PC-9 (cell line): ENCODE results near the gene CRY2. TPM values are rescaled to one million over a fixed set of nuclear protein-coding genes. Genes with fewer than 3 reads are reported as not detected.

Source experiments
- BruUV-seq: library from RNA; stranded (reverse); fragments of 400-500 nt; replicated peaks from 2 replicates; lab custom pipeline; 2021; lab: Mats Ljungman, UMichigan
- CTCF ChIA-PET: fragments of 300-600 bp; sonication (Branson Sonifier 250); formaldehyde crosslinking; loops from one replicate; lab custom pipeline; 2022; ENCODE audit warnings: antibody characterized with exemption; lab: Charles Lee
- POLR2A ChIA-PET: fragments of 300-600 bp; sonication (Branson Sonifier 250); formaldehyde crosslinking; loops from one replicate; lab custom pipeline; 2022; ENCODE audit warnings: antibody characterized with exemption; ENCODE audit not compliant: unreplicated experiment; lab: Charles Lee
- DNase-seq, 2 experiments: peaks; one replicate each; pipeline versions ENCODE4 v3.0.0 to v3.0.0-alpha.2; 2015 to 2022; ENCODE audit warnings: mixed read lengths in 1 of 2
- H2AFZ ChIP-seq: fragments of 200-600 bp; sonication (generic); 2 replicates; pipeline ENCODE4 v1.8.1; 2017; ENCODE audit warnings: antibody characterized with exemption
- H3F3A ChIP-seq: fragments of 200-600 bp; sonication (generic); 2 replicates; pipeline ENCODE4 v1.8.1; 2017; ENCODE audit warnings: antibody characterized with exemption, mild to moderate bottlenecking, low read depth; ENCODE audit not compliant: insufficient read depth
- H3K27ac ChIP-seq: fragments of 200-600 bp; sonication (generic); 2 replicates; pipeline ENCODE4 v1.6.1; 2016; ENCODE audit warnings: mixed run types
- H3K27me3 ChIP-seq: fragments of 200-600 bp; sonication (generic); 2 replicates; pipeline ENCODE4 v1.6.1; 2016; ENCODE audit warnings: low read depth, mixed run types; ENCODE audit not compliant: insufficient read depth
- H3K36me3 ChIP-seq: fragments of 200-600 bp; sonication (generic); 2 replicates; pipeline ENCODE4 v1.6.1; 2016; ENCODE audit warnings: low read depth, mixed run types
- H3K4me1 ChIP-seq: fragments of 200-600 bp; sonication (generic); replicated peaks from 2 replicates; pipeline ENCODE4 v1.6.1; 2016; ENCODE audit warnings: mixed run types; ENCODE audit not compliant: insufficient read depth
- H3K4me2 ChIP-seq: fragments of 200-600 bp; sonication (generic); 2 replicates; pipeline ENCODE4 v1.6.1; 2017; ENCODE audit warnings: mixed run types
- H3K4me3 ChIP-seq: fragments of 200-600 bp; sonication (generic); 2 replicates; pipeline ENCODE4 v1.6.1; 2016; ENCODE audit warnings: mixed run types
- H3K79me2 ChIP-seq: fragments of 200-600 bp; sonication (generic); 2 replicates; pipeline ENCODE4 v1.6.1; 2017; ENCODE audit warnings: low read depth, mixed run types
- H3K9me2 ChIP-seq: fragments of 200-600 bp; sonication (generic); 2 replicates; pipeline ENCODE4 v1.8.1; 2017; ENCODE audit warnings: mild to moderate bottlenecking; ENCODE audit not compliant: insufficient read depth
- H3K9me3 ChIP-seq: fragments of 200-600 bp; sonication (generic); 2 replicates; pipeline ENCODE4 v1.8.1; 2016; ENCODE audit warnings: low read depth; ENCODE audit not compliant: insufficient read depth
- H4K20me1 ChIP-seq: fragments of 200-600 bp; sonication (generic); 2 replicates; pipeline ENCODE4 v1.8.1; 2017; ENCODE audit not compliant: insufficient read depth
- EZH2 ChIP-seq: fragments of 200-600 bp; sonication (generic); IDR thresholded peaks from 2 replicates; pipeline ENCODE4 v1.8.0; 2017; ENCODE audit warnings: antibody characterized with exemption, low read depth
- intact Hi-C: fragments of 100-400 bp; cut with micrococcal nuclease; formaldehyde crosslinking; loops from one replicate; pipeline ENCODE4 v1.10.0; 2022; ENCODE audit not compliant: unreplicated experiment
- total RNA-seq: library from RNA; stranded (reverse); gene quantifications from 2 replicates; pipeline ENCODE4 v1.2.3, GENCODE V29; 2021
- TF ChIP-seq, protein P1 (sequence below): fragments of 200-600 bp; sonication (generic); conservative IDR thresholded peaks from 2 replicates; pipeline ENCODE4 v1.6.1; 2017; ENCODE audit warnings: mixed run types, antibody characterized with exemption, mild to moderate bottlenecking, moderate library complexity

CRY2 gene
- total RNA-seq, 1 experiment from 2014 or later: 17.5 TPM

DNA sequence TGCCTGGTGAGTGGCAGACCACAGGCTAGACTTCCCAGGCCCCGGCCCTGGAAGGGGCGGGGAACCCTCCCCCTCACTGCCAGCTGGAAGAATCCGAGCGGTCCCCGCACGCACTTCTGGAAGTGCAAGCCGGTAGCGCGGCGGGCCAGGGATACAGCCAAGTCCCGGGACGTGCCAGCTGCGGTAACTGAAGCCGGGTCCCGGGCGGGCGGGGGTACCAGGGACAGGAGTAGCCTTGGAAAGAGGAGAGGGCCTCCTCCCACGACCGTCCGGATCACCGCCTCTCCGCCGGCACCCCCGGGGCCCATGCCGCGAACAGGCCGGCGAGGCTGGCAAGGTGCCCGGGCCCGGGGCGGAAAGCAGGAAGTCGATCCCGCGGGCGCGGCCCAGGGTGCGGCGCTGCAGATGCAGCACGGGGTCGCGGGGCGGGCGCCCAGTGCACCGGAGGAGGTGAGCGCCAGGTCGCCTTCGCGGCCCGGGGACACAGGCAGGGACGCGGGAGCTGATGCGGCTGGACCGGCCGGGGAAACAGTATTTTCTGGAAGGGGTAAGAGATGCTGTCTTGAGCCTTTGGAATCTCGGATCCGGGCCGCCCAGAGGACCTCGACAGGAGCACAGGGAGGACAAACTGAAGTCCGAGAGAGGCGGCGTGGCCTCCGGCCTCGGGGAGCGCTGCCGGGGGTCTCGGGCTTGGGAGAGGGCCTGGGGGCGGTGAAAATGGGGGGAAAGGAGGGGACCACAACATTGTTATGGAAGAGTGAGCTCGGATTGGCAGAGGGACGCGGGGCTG, 43.1 kb upstream of the CRY2 start:
- Histone ChIP-seq H3K27me3 (no peaks in the 10 kb centered on the region), H3K4me3 (peak overlapping the region; percentile 84), H3K9me3 (no peaks in the 10 kb centered on the region), H4K20me1 (no peaks in the 10 kb centered on the region; the same call in 1 of the 2 replicates), H3K27ac (no peak overlapping the region), H3K4me1 (peaks cover 28% of the 10 kb centered on the region), H3K36me3 (no peaks in the 10 kb centered on the region), H3K9me2 (no peaks in the 10 kb centered on the region), H2AFZ (peak overlapping the region; percentile 97), H3F3A (no peaks in the 10 kb centered on the region), H3K4me2 (peak overlapping the region; percentile 93), H3K79me2 (peaks cover 28% of the 10 kb centered on the region)
- DNase-seq: peak; percentile 57 to 85
- ChIA-PET CTCF (no interaction called here), POLR2A (no interaction called here)
- TSS peak; percentile 69 for BruUV-seq
- TF ChIP-seq, protein P1, sequence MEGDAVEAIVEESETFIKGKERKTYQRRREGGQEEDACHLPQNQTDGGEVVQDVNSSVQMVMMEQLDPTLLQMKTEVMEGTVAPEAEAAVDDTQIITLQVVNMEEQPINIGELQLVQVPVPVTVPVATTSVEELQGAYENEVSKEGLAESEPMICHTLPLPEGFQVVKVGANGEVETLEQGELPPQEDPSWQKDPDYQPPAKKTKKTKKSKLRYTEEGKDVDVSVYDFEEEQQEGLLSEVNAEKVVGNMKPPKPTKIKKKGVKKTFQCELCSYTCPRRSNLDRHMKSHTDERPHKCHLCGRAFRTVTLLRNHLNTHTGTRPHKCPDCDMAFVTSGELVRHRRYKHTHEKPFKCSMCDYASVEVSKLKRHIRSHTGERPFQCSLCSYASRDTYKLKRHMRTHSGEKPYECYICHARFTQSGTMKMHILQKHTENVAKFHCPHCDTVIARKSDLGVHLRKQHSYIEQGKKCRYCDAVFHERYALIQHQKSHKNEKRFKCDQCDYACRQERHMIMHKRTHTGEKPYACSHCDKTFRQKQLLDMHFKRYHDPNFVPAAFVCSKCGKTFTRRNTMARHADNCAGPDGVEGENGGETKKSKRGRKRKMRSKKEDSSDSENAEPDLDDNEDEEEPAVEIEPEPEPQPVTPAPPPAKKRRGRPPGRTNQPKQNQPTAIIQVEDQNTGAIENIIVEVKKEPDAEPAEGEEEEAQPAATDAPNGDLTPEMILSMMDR: 0 out of 2 replicates have a peak, but pooled peaks have one; percentile 10
- no peak for TF ChIP-seq EZH2
- intact Hi-C loops: loop anchor here (1.0 to 2.0 kb wide), 2 partner anchors 33 to 43 kb away; partner anchors contain the start of gene CRY2

DNA sequence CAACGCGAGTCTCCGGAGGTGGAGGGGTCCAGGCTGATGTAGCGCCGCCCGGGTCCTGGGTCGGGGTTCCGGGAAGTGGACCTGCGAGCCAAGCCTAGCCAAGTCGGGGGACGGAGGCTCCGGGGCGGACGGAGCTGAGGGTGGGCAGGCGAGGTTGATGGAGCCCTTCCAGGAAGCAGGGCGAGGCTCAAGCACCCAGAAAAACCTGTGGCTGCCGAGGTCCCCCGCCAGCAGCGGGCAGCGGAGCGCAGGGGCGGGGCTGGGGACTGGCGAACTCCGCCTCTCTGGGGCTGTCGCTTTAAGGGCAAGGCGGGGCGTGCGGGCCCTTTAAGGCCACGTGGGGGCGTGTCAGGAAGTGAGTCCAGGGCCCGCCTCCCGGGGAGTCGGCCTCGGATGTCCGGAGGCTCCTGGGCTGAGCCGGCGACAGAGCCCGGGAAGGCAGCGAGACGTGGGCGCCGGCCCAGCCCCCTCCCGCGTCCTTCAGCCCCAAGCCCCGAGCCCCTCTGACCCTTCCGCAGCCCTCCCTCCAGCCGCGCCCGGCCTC, 42.4 kb upstream of the CRY2 start, which contains the start of gene SLC35C1:
Gene SLC35C1 (plus strand): TSS at position 389 of the 544 bp plus-strand sequence. CDS start 653 bp downstream, outside the sequence.
- peak within 1 kb of the TSS; percentile 97 for H2AFZ ChIP-seq
- H4K20me1 ChIP-seq: no peaks in the 10 kb centered on the region; the same call in none of the 2 replicates
- no peak within 1 kb of the TSS for H3K27ac ChIP-seq
- TF ChIP-seq, protein P1: peak; percentile 32; the same call in 1 of the 2 replicates
- TF ChIP-seq EZH2: no peak
- H3K4me1 ChIP-seq: peaks cover 28% of the 10 kb centered on the region
- H3K79me2 ChIP-seq: peaks cover 28% of the 10 kb centered on the region
- peak; percentile 88 to 98 for DNase-seq
- ChIA-PET CTCF (interaction anchor here (0.5 to 0.6 kb wide), 3 partner anchors 517 to 1756 kb away, joined by 3 to 15 read pairs (median 3); no protein-coding TSS in a partner anchor), POLR2A (interaction anchor here (0.6 kb wide), 1 partner anchor 1220 kb away, joined by 7 read pairs; no protein-coding TSS in a partner anchor)
- H3K4me3 ChIP-seq: peak within 1 kb of the TSS; percentile 84
- intact Hi-C loops: loop anchor here (1.0 to 2.0 kb wide), 3 partner anchors 34 to 42 kb away; partner anchors contain the start of gene CRY2
- no peaks in the 10 kb centered on the region for H3K36me3 ChIP-seq
- peak within 1 kb of the TSS; percentile 93 for H3K4me2 ChIP-seq
- H3K9me3 ChIP-seq: no peaks in the 10 kb centered on the region
- H3K27me3 ChIP-seq: no peaks in the 10 kb centered on the region
- H3K9me2 ChIP-seq: no peaks in the 10 kb centered on the region
- BruUV-seq: no TSS peak
- H3F3A ChIP-seq: no peaks in the 10 kb centered on the region
